ENCODE results near the gene HGD. TPM values are rescaled to one million over a fixed set of nuclear protein-coding genes. Genes with fewer than 3 reads are reported as not detected.

Gene HGD
- polyA plus RNA-seq, 2 of the 4 experiments (the other 2 are of a cell fraction), result 48.8 to 101 TPM

DNA sequence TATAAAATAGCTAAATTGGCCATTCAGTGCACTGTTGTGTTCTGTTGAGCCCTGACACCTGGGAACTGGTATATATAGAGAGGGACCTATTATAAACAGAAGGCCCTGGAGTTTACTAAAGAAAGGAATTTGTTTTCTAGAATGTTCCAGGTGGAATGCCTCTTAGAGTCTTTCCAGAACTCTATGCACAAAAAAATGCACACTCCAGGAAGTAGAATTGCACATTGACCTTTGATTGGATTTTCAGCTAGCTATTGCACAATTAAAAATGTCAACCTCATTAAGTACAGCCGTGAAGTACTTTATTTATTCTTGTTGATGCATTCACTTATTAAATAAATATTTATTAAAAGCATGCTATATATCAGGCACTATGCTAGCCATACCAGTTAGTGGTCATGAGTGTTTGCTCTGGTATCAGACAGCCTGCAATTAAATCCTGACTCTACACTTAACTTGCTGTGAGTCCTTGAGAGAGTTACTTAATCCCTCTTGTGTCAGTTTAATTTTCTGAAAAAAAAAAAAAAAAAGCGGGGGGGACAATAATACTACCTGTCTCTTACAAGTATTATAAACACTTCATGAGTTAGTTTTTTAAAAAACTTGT, 45.1 kb downstream of the HGD start:
- ATAC-seq (no peak), DNase-seq (ENCODE audit: low read depth in 1 of 2, low spot score in 1 of 2) (no peak), FAIRE-seq (no peak)
- 62% methylated on average over 2 of the region's 2 CpGs for WGBS (ENCODE audit: missing lambda C conversion rate)
- H3K9me3 ChIP-seq, result no peaks in the 10 kb centered on the region
- TF ChIP-seq ESRRA (IDR thresholded peaks at IDR 0.05; ENCODE audit: borderline replicate concordance, low read length), result no peak
- no peak for TF ChIP-seq CHD2 (IDR thresholded peaks at IDR 0.05; ENCODE audit: low read length, partially characterized antibody)
- H3K4me2 ChIP-seq, result no peak overlapping the region
- no peak overlapping the region for H3K4me3 ChIP-seq
- H3K4me1 ChIP-seq, result no peaks in the 10 kb centered on the region
- ChIA-PET POLR2A (no interaction called here), CTCF (interaction anchor here (1.6 kb wide), 1 partner anchor 14 kb away, joined by 4 read pairs; no protein-coding TSS in a partner anchor)
- H3K27ac ChIP-seq, result no peak overlapping the region

DNA sequence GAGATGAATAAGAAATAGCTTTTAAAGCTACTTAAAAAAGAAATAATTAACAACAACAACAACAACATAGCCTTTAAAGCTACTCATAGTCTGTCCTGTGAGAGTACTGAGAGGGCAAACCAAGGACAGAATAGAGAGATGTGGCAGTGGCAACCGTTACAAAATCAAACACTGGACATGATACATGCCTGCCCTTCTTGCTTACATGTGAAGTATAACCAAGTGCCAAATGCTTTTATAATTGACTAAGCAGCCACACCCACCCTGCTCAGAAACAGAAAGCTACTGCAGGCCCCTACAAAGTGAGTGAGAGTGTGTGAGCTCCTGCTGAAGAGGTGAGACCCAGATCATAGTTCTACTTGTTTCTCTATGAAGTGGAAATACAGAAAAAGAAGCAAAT, 47.5 kb downstream of the HGD start:
- TF ChIP-seq ESRRA (IDR thresholded peaks at IDR 0.05; ENCODE audit: borderline replicate concordance, low read length) (no peak), REST (IDR thresholded peaks at IDR 0.05) (no peak), FOSL2 (IDR thresholded peaks at IDR 0.05) (no peak), FOSL2 (CRISPR knock-in tag; IDR thresholded peaks at IDR 0.05) (no peak), SMC3 (IDR thresholded peaks at IDR 0.05) (no peak), CHD4 (IDR thresholded peaks at IDR 0.05; ENCODE audit: borderline replicate concordance) (no peak), CTCF (IDR thresholded peaks at IDR 0.05) (no peak), TP53 (CRISPR knock-in tag; IDR thresholded peaks at IDR 0.05) (no peak), CBX2 (IDR thresholded peaks at IDR 0.05; ENCODE audit: borderline replicate concordance, low read depth) (no peak), CEBPB (IDR thresholded peaks at IDR 0.05) (no peak), JUN (IDR thresholded peaks at IDR 0.05) (no peak), MAFK (IDR thresholded peaks at IDR 0.05; ENCODE audit: partially characterized antibody) (no peak), ZFP36 (IDR thresholded peaks at IDR 0.05; ENCODE audit: borderline replicate concordance, partially characterized antibody) (no peak), MYC (IDR thresholded peaks at IDR 0.05; ENCODE audit: borderline replicate concordance, low read length) (no peak), EHF (CRISPR knock-in tag; IDR thresholded peaks at IDR 0.05) (no peak), ZSCAN20 (CRISPR knock-in tag; IDR thresholded peaks at IDR 0.05) (no peak), ATOH8 (CRISPR knock-in tag; IDR thresholded peaks at IDR 0.05; ENCODE audit: low read depth) (no peak)
- TF ChIP-seq, protein P1, sequence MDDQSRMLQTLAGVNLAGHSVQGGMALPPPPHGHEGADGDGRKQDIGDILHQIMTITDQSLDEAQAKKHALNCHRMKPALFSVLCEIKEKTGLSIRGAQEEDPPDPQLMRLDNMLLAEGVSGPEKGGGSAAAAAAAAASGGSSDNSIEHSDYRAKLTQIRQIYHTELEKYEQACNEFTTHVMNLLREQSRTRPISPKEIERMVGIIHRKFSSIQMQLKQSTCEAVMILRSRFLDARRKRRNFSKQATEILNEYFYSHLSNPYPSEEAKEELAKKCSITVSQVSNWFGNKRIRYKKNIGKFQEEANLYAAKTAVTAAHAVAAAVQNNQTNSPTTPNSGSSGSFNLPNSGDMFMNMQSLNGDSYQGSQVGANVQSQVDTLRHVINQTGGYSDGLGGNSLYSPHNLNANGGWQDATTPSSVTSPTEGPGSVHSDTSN (IDR thresholded peaks at IDR 0.05), result no peak
- no peak for ATAC-seq
- no peak overlapping the region for H3K4me3 ChIP-seq

More for the DNA sequence above, 47.5 kb downstream of the HGD start:
- DNase-seq (ENCODE audit: low read depth in 1 of 2, low spot score in 1 of 2) (no peak), FAIRE-seq (no peak)
- Histone ChIP-seq H3K27ac (no peak overlapping the region), H3K4me2 (no peak overlapping the region), H3K4me1 (no peaks in the 10 kb centered on the region), H3K9me3 (no peaks in the 10 kb centered on the region)
- ChIA-PET CTCF (interaction anchor here (0.6 to 2.5 kb wide), 6 partner anchors 10 to 78 kb away, joined by 3 to 6 read pairs (median 4); no protein-coding TSS in a partner anchor), POLR2A (interaction anchor here (1.1 kb wide), 1 partner anchor 44 kb away, joined by 3 read pairs; no protein-coding TSS in a partner anchor)
- 0% methylated on average over 1 of the region's 1 CpG for WGBS (ENCODE audit: missing lambda C conversion rate)
